Measurements from ENCODE around the gene CEP164. TPM values are rescaled to one million over a fixed set of nuclear protein-coding genes. Genes with fewer than 3 reads are reported as not detected.

The CEP164 gene
- total RNA-seq, 3 donors from 2014 or later = 35.7 to 44.0 (median 36.5) TPM

GRCh38 chr11:117366248-117366647, 38.6 kb downstream of the CEP164 start:
- no peaks in the 10 kb centered on the region for H3K4me1 Mint-ChIP-seq (ENCODE audit: low read depth)
- no peak overlapping the region for H3K4me3 Mint-ChIP-seq
- DNase-seq (no peak), ATAC-seq (no peak)
- H3K27me3 Mint-ChIP-seq (ENCODE audit: low read depth) = no peaks in the 10 kb centered on the region
- H3K9me3 Mint-ChIP-seq = no peaks in the 10 kb centered on the region
- peaks cover 52% of the 10 kb centered on the region for H3K36me3 Mint-ChIP-seq (ENCODE audit: insufficient read depth)

GRCh38 chr11:117366875-117367274, 39.2 kb downstream of the CEP164 start:
- ATAC-seq (no peak), DNase-seq (no peak)
- Mint-ChIP-seq H3K9me3 (no peaks in the 10 kb centered on the region), H3K4me3 (no peak overlapping the region), H3K36me3 (ENCODE audit: insufficient read depth) (peaks cover 51% of the 10 kb centered on the region), H3K4me1 (ENCODE audit: low read depth) (no peaks in the 10 kb centered on the region), H3K27me3 (ENCODE audit: low read depth) (no peaks in the 10 kb centered on the region)

DNA sequence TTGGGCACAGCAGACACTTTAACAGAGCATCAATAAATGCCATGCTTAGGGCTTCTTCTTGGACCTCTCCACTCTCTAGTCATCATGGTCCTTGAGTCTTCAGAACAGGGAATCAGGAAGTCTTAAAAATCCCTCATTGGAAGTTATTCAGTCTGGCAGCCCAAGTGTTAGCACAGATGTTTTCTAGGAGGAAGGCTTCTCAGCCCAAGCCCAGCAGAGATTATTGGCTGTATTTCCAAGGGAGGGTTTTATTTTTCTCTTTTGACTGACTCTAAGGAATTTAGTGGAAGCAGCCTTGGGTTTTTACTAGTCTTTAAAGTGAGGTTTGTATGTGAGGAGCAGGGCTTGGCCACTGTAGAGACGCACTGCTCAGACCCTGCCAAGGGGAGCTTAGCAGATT, 41.9 kb downstream of the CEP164 start:
- DNase-seq (no peak), ATAC-seq (no peak)
- Mint-ChIP-seq H3K36me3 (ENCODE audit: insufficient read depth) (peaks cover 47% of the 10 kb centered on the region), H3K27me3 (ENCODE audit: low read depth) (no peaks in the 10 kb centered on the region), H3K4me3 (no peak overlapping the region), H3K9me3 (no peaks in the 10 kb centered on the region), H3K4me1 (ENCODE audit: low read depth) (no peaks in the 10 kb centered on the region)

GRCh38 chr11:117371453-117371852, 43.8 kb downstream of the CEP164 start:
- Mint-ChIP-seq H3K27me3 (ENCODE audit: low read depth) (no peaks in the 10 kb centered on the region), H3K4me1 (ENCODE audit: low read depth) (no peaks in the 10 kb centered on the region), H3K9me3 (no peaks in the 10 kb centered on the region), H3K36me3 (ENCODE audit: insufficient read depth) (peaks cover 51% of the 10 kb centered on the region), H3K4me3 (no peak overlapping the region)
- no peak for DNase-seq
- ATAC-seq = no peak

DNA sequence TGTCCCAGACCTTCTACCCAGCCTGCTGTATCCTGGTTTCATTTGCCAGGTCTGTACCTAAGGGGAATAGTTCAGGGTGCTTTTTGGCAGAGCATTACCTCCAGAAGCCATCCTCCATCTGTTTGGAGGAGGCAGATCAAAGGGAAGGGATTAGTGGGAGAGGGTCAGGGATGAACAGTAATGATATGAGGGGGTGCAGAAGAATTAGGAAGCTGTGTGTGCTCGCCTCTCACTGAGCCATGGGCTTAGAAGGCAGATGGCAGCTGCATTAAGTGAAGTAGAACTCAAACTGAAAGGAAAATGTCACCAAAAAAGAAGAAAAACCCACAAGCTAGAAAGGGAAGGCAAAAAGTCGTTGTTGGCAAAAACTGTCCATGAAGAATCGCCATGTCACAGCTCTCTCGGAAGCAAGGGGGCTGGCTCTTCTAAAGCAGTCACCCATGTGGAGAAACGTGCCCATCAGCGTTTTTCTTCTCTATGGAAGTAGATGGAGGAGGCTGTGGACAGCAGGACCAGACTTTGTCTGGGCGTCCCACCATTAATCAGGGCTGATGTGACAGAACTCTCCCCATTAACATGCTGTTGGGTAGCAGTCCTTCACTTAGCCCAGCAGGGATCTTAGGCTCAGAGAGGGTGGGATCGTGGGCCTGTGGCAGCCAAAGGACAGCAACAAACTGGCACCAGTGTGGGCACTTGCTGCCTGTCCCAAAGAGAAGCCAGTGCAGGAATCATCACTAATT, 46.8 kb downstream of the CEP164 start:
- peaks cover 55% of the 10 kb centered on the region for H3K36me3 Mint-ChIP-seq (ENCODE audit: insufficient read depth)
- H3K4me3 Mint-ChIP-seq = no peak overlapping the region
- DNase-seq = no peak

DNA sequence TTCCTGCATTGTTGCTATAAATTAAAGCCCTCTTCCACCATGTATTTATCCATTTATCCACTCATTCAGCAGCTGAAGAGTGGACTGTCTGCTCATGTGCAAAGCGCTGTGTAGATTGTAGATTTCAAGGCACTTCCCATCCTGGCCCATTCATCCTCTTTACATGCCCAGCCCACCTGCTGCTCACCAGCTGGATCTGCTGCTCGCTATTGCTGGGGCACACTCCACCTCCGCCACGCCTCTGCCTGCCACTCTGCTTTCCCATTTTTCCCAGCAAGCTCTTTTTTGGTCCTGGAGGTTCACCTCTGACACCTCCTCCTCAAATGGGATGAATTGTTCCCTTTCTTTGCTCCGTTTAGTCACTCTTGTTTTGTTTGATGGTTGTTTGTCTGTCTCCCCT, 48.3 kb downstream of the CEP164 start:
- Mint-ChIP-seq H3K27me3 (ENCODE audit: low read depth) (no peaks in the 10 kb centered on the region), H3K4me1 (ENCODE audit: low read depth) (no peaks in the 10 kb centered on the region), H3K36me3 (ENCODE audit: insufficient read depth) (peaks cover 54% of the 10 kb centered on the region), H3K9me3 (no peaks in the 10 kb centered on the region), H3K4me3 (no peak overlapping the region)
- ATAC-seq (no peak), DNase-seq (no peak)

More for the DNA sequence above, 46.8 kb downstream of the CEP164 start:
- no peaks in the 10 kb centered on the region for H3K9me3 Mint-ChIP-seq
- no peaks in the 10 kb centered on the region for H3K4me1 Mint-ChIP-seq (ENCODE audit: low read depth)
- no peaks in the 10 kb centered on the region for H3K27me3 Mint-ChIP-seq (ENCODE audit: low read depth)
- no peak for ATAC-seq

DNA sequence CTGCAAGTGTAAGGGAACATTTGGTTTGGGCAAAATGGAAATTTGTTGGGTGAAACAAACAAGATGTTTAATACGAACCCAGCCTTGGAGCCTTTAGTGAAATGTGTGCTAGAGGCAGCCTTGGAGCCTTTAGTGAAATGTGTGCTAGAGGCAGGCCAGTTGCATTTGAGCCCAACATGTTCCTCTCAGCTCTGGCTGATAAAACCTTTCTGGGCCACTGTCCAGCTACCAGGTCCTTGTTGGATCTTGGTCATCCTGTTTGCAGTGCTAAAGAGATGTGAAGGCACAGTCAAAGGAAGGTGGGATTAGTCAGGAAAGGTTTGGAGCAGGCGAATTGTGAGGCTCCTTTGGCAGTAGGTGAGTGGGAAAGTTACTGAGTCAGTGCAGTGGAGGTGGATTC, 48.9 kb downstream of the CEP164 start:
- Mint-ChIP-seq H3K4me3 (no peak overlapping the region), H3K4me1 (ENCODE audit: low read depth) (no peaks in the 10 kb centered on the region)
- ATAC-seq = no peak

GRCh38 chr11:117378976-117379865, 51.6 kb downstream of the CEP164 start:
- H3K9me3 Mint-ChIP-seq = no peaks in the 10 kb centered on the region
- no peaks in the 10 kb centered on the region for H3K27me3 Mint-ChIP-seq (ENCODE audit: low read depth)
- DNase-seq = no peak
- no peak for ATAC-seq
- no peaks in the 10 kb centered on the region for H3K4me1 Mint-ChIP-seq (ENCODE audit: low read depth)
- no peak overlapping the region for H3K4me3 Mint-ChIP-seq
- peaks cover 53% of the 10 kb centered on the region for H3K36me3 Mint-ChIP-seq (ENCODE audit: insufficient read depth)

More for the DNA sequence above, 48.9 kb downstream of the CEP164 start:
- peaks cover 51% of the 10 kb centered on the region for H3K36me3 Mint-ChIP-seq (ENCODE audit: insufficient read depth)
- H3K27me3 Mint-ChIP-seq (ENCODE audit: low read depth) = no peaks in the 10 kb centered on the region
- H3K9me3 Mint-ChIP-seq = no peaks in the 10 kb centered on the region
- DNase-seq = no peak

DNA sequence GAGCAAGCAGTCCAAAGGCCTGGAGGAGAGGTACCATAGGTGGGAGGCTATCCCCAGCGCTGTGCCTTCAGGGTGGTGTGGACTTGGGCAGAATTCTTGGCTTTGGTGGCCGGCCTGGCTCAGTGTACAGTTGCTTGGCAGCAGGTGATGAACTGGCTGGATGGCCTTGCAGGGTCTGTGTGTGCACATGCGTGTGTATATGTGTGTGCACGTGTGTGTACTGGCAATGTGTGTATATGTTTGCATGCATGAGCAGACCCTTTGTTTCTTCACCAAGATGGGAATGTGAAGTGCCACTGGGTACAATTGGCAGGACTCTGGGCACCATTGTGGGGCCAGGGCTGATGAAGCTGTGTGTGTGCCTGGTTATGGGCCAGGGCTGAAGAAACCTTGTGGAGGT, 53.0 kb downstream of the CEP164 start:
- DNase-seq = no peak
- no peak overlapping the region for H3K4me3 Mint-ChIP-seq
- H3K9me3 Mint-ChIP-seq = no peaks in the 10 kb centered on the region
- H3K27me3 Mint-ChIP-seq (ENCODE audit: low read depth) = no peaks in the 10 kb centered on the region
- H3K36me3 Mint-ChIP-seq (ENCODE audit: insufficient read depth) = peaks cover 45% of the 10 kb centered on the region
- H3K4me1 Mint-ChIP-seq (ENCODE audit: low read depth) = no peaks in the 10 kb centered on the region
- ATAC-seq = no peak

DNA sequence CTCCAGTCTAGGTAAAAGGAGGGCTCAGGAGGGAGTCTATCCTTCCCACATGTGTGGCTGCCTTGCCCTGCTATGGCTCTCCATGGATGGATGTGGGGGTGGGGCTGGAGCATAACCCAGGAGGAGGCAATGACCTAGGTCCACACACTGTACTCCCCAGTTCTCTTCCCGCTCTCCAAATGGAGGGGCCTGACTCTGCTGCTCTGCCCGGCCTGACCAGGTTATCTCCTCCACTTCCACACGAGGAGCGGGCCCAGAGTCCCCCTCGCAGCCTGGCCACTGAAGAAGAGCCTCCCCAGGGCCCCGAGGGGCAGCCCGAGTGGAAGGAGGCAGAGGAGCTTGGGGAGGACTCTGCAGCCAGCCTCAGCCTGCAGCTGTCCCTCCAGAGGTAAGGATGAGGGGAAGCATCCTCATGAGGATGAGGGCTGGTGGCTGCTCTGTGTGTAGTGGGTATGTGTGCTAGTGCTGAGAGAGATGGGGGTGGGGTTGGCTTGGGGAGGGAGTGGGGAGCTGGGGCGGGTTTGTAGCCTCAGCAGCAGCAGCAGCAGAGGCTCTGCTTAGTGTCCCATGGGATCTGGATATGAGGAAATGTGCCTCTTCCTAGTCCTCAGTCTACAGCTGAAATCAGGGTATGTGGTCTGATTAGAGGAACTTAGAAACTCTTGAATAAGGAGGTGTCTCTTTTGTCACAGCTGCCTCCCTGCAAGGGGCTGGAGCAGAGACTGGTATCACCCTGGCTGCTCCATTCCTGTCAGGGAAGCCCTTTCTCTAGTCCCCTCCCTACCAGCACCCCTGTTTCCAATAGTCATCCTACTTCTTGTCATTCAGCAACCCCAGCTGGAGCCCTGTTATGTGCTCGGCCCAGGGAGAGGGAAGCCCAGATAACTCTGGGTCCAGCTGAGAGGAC, 54.1 kb downstream of the CEP164 start:
- DNase-seq (no peak), ATAC-seq (no peak)
- H3K4me1 Mint-ChIP-seq (ENCODE audit: low read depth) = no peaks in the 10 kb centered on the region
- H3K36me3 Mint-ChIP-seq (ENCODE audit: insufficient read depth) = peaks cover 40% of the 10 kb centered on the region
- no peaks in the 10 kb centered on the region for H3K9me3 Mint-ChIP-seq
- H3K4me3 Mint-ChIP-seq = no peak overlapping the region
- no peaks in the 10 kb centered on the region for H3K27me3 Mint-ChIP-seq (ENCODE audit: low read depth)

DNA sequence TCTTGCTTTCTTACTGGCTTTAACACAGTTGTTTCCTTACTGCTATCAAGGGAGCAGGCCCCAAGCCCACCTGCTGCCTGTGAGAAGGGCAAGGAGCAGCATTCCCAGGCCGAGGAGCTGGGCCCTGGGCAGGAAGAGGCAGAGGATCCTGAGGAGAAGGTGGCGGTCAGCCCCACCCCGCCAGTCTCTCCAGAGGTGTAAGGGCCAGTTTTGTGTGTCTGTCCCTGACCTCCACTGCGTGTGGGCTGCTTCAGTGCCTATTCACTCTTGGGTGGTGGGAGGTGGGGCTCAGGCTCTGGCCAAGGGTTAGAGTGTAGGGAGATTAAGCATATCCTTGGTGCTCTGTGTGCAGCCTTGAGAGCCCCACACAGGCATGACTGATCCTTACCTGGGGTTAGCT, 55.1 kb downstream of the CEP164 start:
- no peak for ATAC-seq
- Mint-ChIP-seq H3K27me3 (ENCODE audit: low read depth) (no peaks in the 10 kb centered on the region), H3K4me1 (ENCODE audit: low read depth) (no peaks in the 10 kb centered on the region), H3K36me3 (ENCODE audit: insufficient read depth) (peaks cover 40% of the 10 kb centered on the region), H3K9me3 (no peaks in the 10 kb centered on the region), H3K4me3 (no peak overlapping the region)
- DNase-seq = no peak

GRCh38 chr11:117384045-117384444, 56.4 kb downstream of the CEP164 start:
- Mint-ChIP-seq H3K27me3 (ENCODE audit: low read depth) (no peaks in the 10 kb centered on the region), H3K9me3 (no peaks in the 10 kb centered on the region), H3K36me3 (ENCODE audit: insufficient read depth) (peaks cover 43% of the 10 kb centered on the region), H3K4me1 (ENCODE audit: low read depth) (no peaks in the 10 kb centered on the region), H3K4me3 (no peak overlapping the region)
- no peak for ATAC-seq
- DNase-seq = no peak

DNA sequence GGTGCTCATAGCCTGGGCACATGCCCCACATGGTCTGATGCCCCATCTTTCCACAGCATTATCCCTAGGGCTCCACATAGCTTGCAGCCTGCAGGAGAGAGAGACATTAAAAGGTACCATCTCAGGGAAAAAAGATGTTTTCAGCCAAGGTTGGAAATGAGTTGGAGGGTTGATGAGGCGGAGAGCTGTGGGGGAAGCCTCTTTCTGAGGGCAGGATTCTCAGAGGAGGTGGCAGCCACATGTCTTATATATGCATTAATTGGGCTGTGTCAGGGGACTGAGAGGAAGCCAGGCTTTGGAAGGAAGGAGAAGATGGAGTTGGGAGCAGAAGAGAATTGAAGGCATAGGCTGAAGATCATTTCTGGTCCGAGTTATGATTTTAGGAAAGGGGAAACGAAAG, 57.8 kb downstream of the CEP164 start:
- H3K4me1 Mint-ChIP-seq (ENCODE audit: low read depth) = no peaks in the 10 kb centered on the region
- no peaks in the 10 kb centered on the region for H3K9me3 Mint-ChIP-seq
- DNase-seq (no peak), ATAC-seq (no peak)
- H3K36me3 Mint-ChIP-seq (ENCODE audit: insufficient read depth) = peaks cover 45% of the 10 kb centered on the region
- no peak overlapping the region for H3K4me3 Mint-ChIP-seq
- H3K27me3 Mint-ChIP-seq (ENCODE audit: low read depth) = no peaks in the 10 kb centered on the region

GRCh38 chr11:117385906-117386305, 58.3 kb downstream of the CEP164 start:
- no peak for ATAC-seq
- Mint-ChIP-seq H3K4me1 (ENCODE audit: low read depth) (no peaks in the 10 kb centered on the region), H3K36me3 (ENCODE audit: insufficient read depth) (peaks cover 43% of the 10 kb centered on the region), H3K4me3 (no peak overlapping the region), H3K9me3 (no peaks in the 10 kb centered on the region), H3K27me3 (ENCODE audit: low read depth) (no peaks in the 10 kb centered on the region)
- no peak for DNase-seq

All from activated T-cell treated with anti-CD3 and anti-CD28 coated beads, Interleukin-2, amount 50 U/mL, for 4 hours (primary cell).